B cell (primary cell): ENCODE data around the gene DACT3. TPM values are rescaled to one million over a fixed set of nuclear protein-coding genes. Genes with fewer than 3 reads are reported as not detected.
A peak's percentile ranks its signal among the peaks of the same experiment; 100 is the strongest.

Source experiments
- ATAC-seq: fragments of 200-7000 bp; cut with Tn5 transposase; one replicate; pipeline ENCODE4 v1.10.0; 2021; ENCODE audit warnings: low read depth, mild to moderate bottlenecking, moderate number of reproducible peaks, moderate library complexity
- CTCF ChIA-PET: fragments of 350-600 bp; sonication (Branson Sonifier 250); formaldehyde crosslinking; loops from one replicate; lab custom pipeline; 2021; ENCODE audit warnings: antibody characterized with exemption, inconsistent platforms; lab: Charles Lee
- POLR2A ChIA-PET: fragments of 350-600 bp; sonication (Branson Sonifier 250); formaldehyde crosslinking; loops from one replicate; lab custom pipeline; 2021; ENCODE audit warnings: antibody characterized with exemption; lab: Charles Lee
- DNase-seq: peaks from one replicate; pipeline ENCODE4 v3.0.0; 2013
- H2AFZ ChIP-seq: 2 replicates; pipeline ENCODE4 v1.6.1; 2012; ENCODE audit warnings: mild to moderate bottlenecking, low read depth, low read length; ENCODE audit not compliant: insufficient read depth, poor library complexity, severe bottlenecking
- H3K27ac ChIP-seq, 2 donors: 1 replicate in 1 of 2; 2 replicates in 1 of 2; pipeline ENCODE4 v1.5.1; 2012 to 2013; ENCODE audit warnings: low read length in 2 of 2, mild to moderate bottlenecking in 2 of 2, moderate library complexity in 1 of 2
- H3K27me3 ChIP-seq, 4 experiments: fragments of 200-600 bp in 1 of 4; sonication (generic) in 1 of 4; replicated peaks in 1 of 4; 1 replicate in 2 of 4; 2 replicates in 2 of 4; pipeline versions ENCODE4 v1.6.1 to v1.7.0; 2013 to 2016; ENCODE audit warnings: low read length in 3 of 4, mild to moderate bottlenecking in 2 of 4, mixed read lengths in 1 of 4, moderate library complexity in 1 of 4; ENCODE audit not compliant: insufficient read depth in 4 of 4, control insufficient read depth in 3 of 4; ENCODE audit errors: control extremely low read depth in 1 of 4
- H3K36me3 ChIP-seq, 2 experiments: replicated peaks in 1 of 2; 1 replicate in 1 of 2; 2 replicates in 1 of 2; pipeline versions ENCODE4 v1.6.1 to v1.7.1; 2013; ENCODE audit warnings: low read length in 1 of 2; ENCODE audit not compliant: insufficient read depth in 2 of 2, control insufficient read depth in 1 of 2; ENCODE audit errors: control extremely low read depth in 1 of 2, extremely low read depth in 1 of 2
- H3K4me1 ChIP-seq, 2 donors: fragments of 200-600 bp in 1 of 2; sonication (generic) in 1 of 2; 1 replicate in 1 of 2; 2 replicates in 1 of 2; pipeline versions ENCODE4 v1.5.1 to v1.6.1; 2013 to 2017; ENCODE audit warnings: low read length in 2 of 2; ENCODE audit not compliant: control insufficient read depth in 2 of 2, insufficient read depth in 2 of 2
- H3K4me2 ChIP-seq: replicated peaks from 2 replicates; pipeline ENCODE3; 2012; ENCODE audit warnings: mild to moderate bottlenecking, low read depth, low read length; ENCODE audit not compliant: poor library complexity, severe bottlenecking
- H3K4me3 ChIP-seq, 5 experiments: fragments of 200-600 bp in 1 of 5; sonication (generic) in 1 of 5; 1 replicate in 3 of 5; 2 replicates in 2 of 5; pipeline versions ENCODE4 v1.5.1 to v1.7.0; 2011 to 2016; ENCODE audit warnings: low read length in 4 of 5, mild to moderate bottlenecking in 4 of 5, low read depth in 2 of 5, control low read depth in 1 of 5, moderate library complexity in 1 of 5; ENCODE audit not compliant: insufficient read depth in 1 of 5; ENCODE audit errors: control extremely low read depth in 1 of 5, extremely low read depth in 1 of 5
- H3K79me2 ChIP-seq: fragments of 200-600 bp; sonication (generic); one replicate; pipeline ENCODE4 v1.6.0; 2016; ENCODE audit warnings: low read length; ENCODE audit not compliant: control insufficient read depth, insufficient read depth
- H3K9ac ChIP-seq: fragments of 200-600 bp; sonication (generic); 2 replicates; pipeline ENCODE4 v1.6.1; 2017; ENCODE audit warnings: mild to moderate bottlenecking, low read length, moderate library complexity
- H3K9me3 ChIP-seq, 3 donors: one replicate each; pipeline versions ENCODE4 v1.6.1 to v1.7.1; 2013; ENCODE audit warnings: low read length in 2 of 3; ENCODE audit not compliant: control insufficient read depth in 2 of 3, insufficient read depth in 1 of 3; ENCODE audit errors: control extremely low read depth in 1 of 3
- H4K20me1 ChIP-seq: 2 replicates; pipeline ENCODE4 v1.6.0; 2012; ENCODE audit warnings: mild to moderate bottlenecking, low read length; ENCODE audit not compliant: insufficient read depth, control insufficient read depth, poor library complexity, severe bottlenecking
- H3K27ac Mint-ChIP-seq: one replicate; pipeline ENCODE4 v1.8.0; 2021; ENCODE audit warnings: mixed read lengths
- H3K27me3 Mint-ChIP-seq: one replicate; pipeline ENCODE4 v1.8.0; 2021; ENCODE audit warnings: mixed read lengths
- H3K4me1 Mint-ChIP-seq: one replicate; pipeline ENCODE4 v1.8.0; 2021; ENCODE audit warnings: mixed read lengths
- H3K4me3 Mint-ChIP-seq: one replicate; pipeline ENCODE4 v1.8.0; 2021; ENCODE audit warnings: mixed read lengths
- H3K9me3 Mint-ChIP-seq: one replicate; pipeline ENCODE4 v1.8.0; 2022; ENCODE audit warnings: mixed read lengths; ENCODE audit not compliant: insufficient read depth
- EZH2 ChIP-seq: IDR thresholded peaks from 2 replicates; pipeline ENCODE4 v1.6.1; 2012; ENCODE audit warnings: borderline replicate concordance, low read depth, mild to moderate bottlenecking, moderate library complexity, low read length; ENCODE audit not compliant: insufficient read depth, poor library complexity, severe bottlenecking
- WGBS: methylation state at CpG from one replicate; pipeline ENCODE4 v1.1.5; 2013; ENCODE audit warnings: missing lambda C conversion rate; ENCODE audit not compliant: insufficient coverage; 5-methylcytosine and 5-hydroxymethylcytosine counted together
- intact Hi-C: fragments of 100-400 bp; cut with micrococcal nuclease; formaldehyde crosslinking; loops from one replicate; pipeline ENCODE4 v1.10.0; 2022
- polyA plus RNA-seq: library from polyadenylated mRNA; depleted of rRNA; stranded (reverse); fragments of >200 nt; gene quantifications from 2 replicates; pipeline ENCODE4 v1.2.3, GENCODE V29; 2012
- total RNA-seq, 2 donors: library from RNA; stranded (reverse); fragments of 120-200 nt in 1 of 2; gene quantifications; 1 replicate in 1 of 2; 2 replicates in 1 of 2; pipeline versions ENCODE4 v1.2.3 to v1.2.4, GENCODE V29; 2013 to 2022
- TF ChIP-seq, protein P1 (sequence below): fragments of 200-600 bp; IDR thresholded peaks from one replicate; pipeline ENCODE4 v1.8.0; 2022; ENCODE audit warnings: antibody characterized with exemption, mild to moderate bottlenecking

Gene DACT3
- total and polyA plus RNA-seq, 2 donors (not counting 1 experiment from before 2014, with no cell fraction given), result 0.03 to 0.15 TPM

DNA sequence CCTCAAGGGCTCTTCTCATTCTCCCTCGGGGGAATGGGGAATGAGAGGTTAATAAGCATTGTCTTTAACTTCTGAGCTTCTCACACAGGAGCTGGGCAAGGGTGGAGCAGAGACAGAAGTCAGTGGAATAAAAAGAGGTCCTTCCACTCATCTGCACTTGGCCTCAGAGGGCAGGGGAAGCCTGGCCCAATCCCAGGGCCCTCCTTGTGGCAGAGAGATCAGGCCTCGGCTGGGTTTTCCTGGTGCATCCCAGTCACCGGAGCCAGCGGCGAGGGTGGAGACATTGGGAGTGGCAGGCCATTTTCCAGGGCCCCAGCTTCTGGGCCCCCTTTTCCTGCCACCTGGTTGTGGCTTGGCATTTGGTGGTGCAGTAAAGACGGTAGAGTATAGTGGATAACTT, 49.2 kb downstream of the DACT3 start:
- POLR2A ChIA-PET, result interaction anchor here (0.5 to 3.2 kb wide), 5 partner anchors 8 to 101 kb away, joined by 3 to 19 read pairs (median 4); partner anchors contain the start of genes CALM3 and DACT3
- H3K36me3 ChIP-seq, result peaks cover 0 to 32% of the 10 kb centered on the region in 2 experiments
- H3K9ac ChIP-seq, result no peak overlapping the region
- H3K27me3 ChIP-seq, result no peaks in the 10 kb centered on the region
- Mint-ChIP-seq H3K27ac (peak overlapping the region; percentile 56), H3K27me3 (no peaks in the 10 kb centered on the region), H3K4me1 (peaks cover 41% of the 10 kb centered on the region), H3K9me3 (no peaks in the 10 kb centered on the region), H3K4me3 (peak overlapping the region; percentile 42)
- 35% methylated on average over 5 of the region's 6 CpGs for WGBS
- no peak for TF ChIP-seq EZH2
- TF ChIP-seq, protein P1, sequence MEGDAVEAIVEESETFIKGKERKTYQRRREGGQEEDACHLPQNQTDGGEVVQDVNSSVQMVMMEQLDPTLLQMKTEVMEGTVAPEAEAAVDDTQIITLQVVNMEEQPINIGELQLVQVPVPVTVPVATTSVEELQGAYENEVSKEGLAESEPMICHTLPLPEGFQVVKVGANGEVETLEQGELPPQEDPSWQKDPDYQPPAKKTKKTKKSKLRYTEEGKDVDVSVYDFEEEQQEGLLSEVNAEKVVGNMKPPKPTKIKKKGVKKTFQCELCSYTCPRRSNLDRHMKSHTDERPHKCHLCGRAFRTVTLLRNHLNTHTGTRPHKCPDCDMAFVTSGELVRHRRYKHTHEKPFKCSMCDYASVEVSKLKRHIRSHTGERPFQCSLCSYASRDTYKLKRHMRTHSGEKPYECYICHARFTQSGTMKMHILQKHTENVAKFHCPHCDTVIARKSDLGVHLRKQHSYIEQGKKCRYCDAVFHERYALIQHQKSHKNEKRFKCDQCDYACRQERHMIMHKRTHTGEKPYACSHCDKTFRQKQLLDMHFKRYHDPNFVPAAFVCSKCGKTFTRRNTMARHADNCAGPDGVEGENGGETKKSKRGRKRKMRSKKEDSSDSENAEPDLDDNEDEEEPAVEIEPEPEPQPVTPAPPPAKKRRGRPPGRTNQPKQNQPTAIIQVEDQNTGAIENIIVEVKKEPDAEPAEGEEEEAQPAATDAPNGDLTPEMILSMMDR, result no peak
- CTCF ChIA-PET, result interaction anchor here (0.8 to 16.2 kb wide), 12 partner anchors 10 to 138 kb away, joined by 3 to 447 read pairs (median 4); partner anchors contain the start of genes CALM3 and DACT3
- no peaks in the 10 kb centered on the region for H3K79me2 ChIP-seq
- peak overlapping the region; percentile 55 for H3K4me2 ChIP-seq
- DNase-seq (no peak), ATAC-seq (no peak)
- peaks cover 0 to 7% (median 0%) of the 10 kb centered on the region in 3 donors for H3K9me3 ChIP-seq
- intact Hi-C loops, result no loop called here
- peaks cover 30 to 46% of the 10 kb centered on the region in 2 donors for H3K4me1 ChIP-seq
- H3K27ac ChIP-seq, result no peak overlapping the region
- peaks cover 34% of the 10 kb centered on the region for H4K20me1 ChIP-seq
- no peak overlapping the region for H3K4me3 ChIP-seq
- peak overlapping the region; percentile 2 for H2AFZ ChIP-seq
